Mucosa of descending colon (tissue), 3 donors: ENCODE data around the gene PDE1C. TPM values are rescaled to one million over a fixed set of nuclear protein-coding genes. Genes with fewer than 3 reads are reported as not detected.

Source experiments
- ATAC-seq: fragments of 200-7000 bp; cut with Tn5 transposase; one replicate; pipeline ENCODE4 v1.9.1; 2020; ENCODE audit warnings: mild to moderate bottlenecking, moderate library complexity
- DNase-seq, 3 donors: peaks; one replicate each; pipeline ENCODE4 v3.0.0-alpha.2; 2020
- H3K36me3 ChIP-seq: fragments of 200-600 bp; one replicate; pipeline ENCODE4 v1.8.0; 2021; ENCODE audit warnings: low read depth, mild to moderate bottlenecking
- H3K4me1 ChIP-seq: fragments of 200-600 bp; one replicate; pipeline ENCODE4 v1.8.0; 2021; ENCODE audit warnings: low read depth, mild to moderate bottlenecking
- H3K4me3 ChIP-seq: fragments of 200-600 bp; one replicate; pipeline ENCODE4 v1.8.0; 2021; ENCODE audit warnings: mild to moderate bottlenecking
- H3K9me3 ChIP-seq: fragments of 200-600 bp; one replicate; pipeline ENCODE4 v1.8.0; 2021; ENCODE audit warnings: mild to moderate bottlenecking
- CTCF ChIP-seq: fragments of 200-600 bp; IDR thresholded peaks from one replicate; pipeline ENCODE4 v1.8.0; 2022; ENCODE audit warnings: antibody characterized with exemption, mild to moderate bottlenecking
- intact Hi-C, 2 donors: fragments of 100-400 bp; cut with DNase I in 1 of 2; cut with micrococcal nuclease in 1 of 2; formaldehyde crosslinking; loops; one replicate each; pipeline versions ENCODE4 v1.11.0 to v1.11.1; 2022; cut with DNase I, micrococcal nuclease
- total RNA-seq, 3 donors: library from RNA; stranded (reverse); fragmentation: NEBNext Ultra II Directional in 2 of 3; extraction: Animal tissue kit (Norgen Biotek cat#: 25700) in 2 of 3; gene quantifications; one replicate each; pipeline versions ENCODE4 v1.2.1 to v1.2.4, GENCODE V29; 2021 to 2023
- donor health status: DM: no; HTN: no; CAD: no; lungs with moderate emphysema.
- donor health status: DM: no; HTN: no; CAD: no.
- donor health status: DM: no; HTN: yes; CAD: no.

Gene PDE1C
- total RNA-seq, 3 donors from 2014 or later = 2.5 to 4.8 (median 2.5) TPM

DNA sequence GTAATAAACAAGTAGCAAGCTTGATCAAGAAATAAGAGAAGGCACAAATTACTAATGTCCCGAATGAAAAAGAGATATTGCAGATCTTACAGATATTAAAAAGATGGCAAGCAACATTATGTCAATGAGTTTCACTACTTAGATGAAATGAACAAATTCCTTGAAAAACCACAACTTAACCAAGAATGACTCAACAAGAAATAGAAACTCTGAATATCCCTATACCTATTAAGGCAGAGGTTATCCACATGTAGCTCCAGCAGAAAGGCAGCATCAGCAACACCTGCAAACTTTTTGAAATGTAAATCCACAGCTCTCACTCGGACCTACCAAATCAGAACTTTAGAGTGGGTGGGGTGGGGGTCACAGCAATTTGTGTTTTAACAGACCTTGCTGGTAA lies 33.6 kb downstream of the PDE1C start:
- H3K9me3 ChIP-seq = no peaks in the 10 kb centered on the region
- TF ChIP-seq CTCF = no peak
- DNase-seq (no peak), ATAC-seq (no peak)
- H3K4me3 ChIP-seq = no peak overlapping the region
- intact Hi-C loops = no loop called here
- H3K4me1 ChIP-seq = no peaks in the 10 kb centered on the region
- H3K36me3 ChIP-seq = no peaks in the 10 kb centered on the region

- ATAC-seq = no peak
- intact Hi-C loops = no loop called here
These were observed 36.2 kb downstream of the PDE1C start for GRCh38 chr7:32034052-32034451.

DNA sequence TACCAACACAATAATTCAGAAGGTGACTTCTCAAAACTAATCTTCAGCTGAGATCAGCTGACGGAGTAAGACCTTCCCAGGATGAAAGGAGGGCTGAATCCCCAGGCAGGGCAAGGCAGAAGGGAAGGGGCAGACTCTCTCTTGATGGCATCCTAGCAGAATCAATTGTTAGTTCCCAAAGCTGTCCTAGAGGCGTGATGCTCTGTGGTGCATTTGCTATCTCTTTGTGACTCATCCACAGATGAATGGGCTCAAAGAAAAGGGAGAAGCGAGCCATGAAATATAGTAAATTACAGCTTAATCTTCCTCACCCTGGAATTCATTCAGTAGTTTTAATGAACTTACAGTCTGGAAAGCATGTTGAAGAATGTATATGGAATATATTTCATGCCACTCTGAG lies 37.2 kb downstream of the PDE1C start:
- no peaks in the 10 kb centered on the region for H3K4me1 ChIP-seq
- no peaks in the 10 kb centered on the region for H3K9me3 ChIP-seq
- no peak overlapping the region for H3K4me3 ChIP-seq
- TF ChIP-seq CTCF = no peak
- ATAC-seq (no peak), DNase-seq (no peak)
- no peaks in the 10 kb centered on the region for H3K36me3 ChIP-seq
- intact Hi-C loops = no loop called here

More at GRCh38 chr7:32034052-32034451, 36.2 kb downstream of the PDE1C start:
- no peak for DNase-seq
- Histone ChIP-seq H3K4me3 (no peak overlapping the region), H3K9me3 (no peaks in the 10 kb centered on the region), H3K36me3 (no peaks in the 10 kb centered on the region), H3K4me1 (no peaks in the 10 kb centered on the region)
- TF ChIP-seq CTCF = no peak

GRCh38 chr7:32032211-32032610 lies 38.0 kb downstream of the PDE1C start:
- Histone ChIP-seq H3K9me3 (no peaks in the 10 kb centered on the region), H3K36me3 (no peaks in the 10 kb centered on the region), H3K4me1 (no peaks in the 10 kb centered on the region), H3K4me3 (no peak overlapping the region)
- intact Hi-C loops = no loop called here
- no peak for TF ChIP-seq CTCF
- no peak for DNase-seq
- no peak for ATAC-seq

- DNase-seq (no peak), ATAC-seq (no peak)
- TF ChIP-seq CTCF = no peak
- no peaks in the 10 kb centered on the region for H3K36me3 ChIP-seq
- intact Hi-C loops = no loop called here
- H3K9me3 ChIP-seq = no peaks in the 10 kb centered on the region
- no peak overlapping the region for H3K4me3 ChIP-seq
- no peaks in the 10 kb centered on the region for H3K4me1 ChIP-seq
These were observed 39.1 kb downstream of the PDE1C start for GRCh38 chr7:32030904-32031692.

DNA sequence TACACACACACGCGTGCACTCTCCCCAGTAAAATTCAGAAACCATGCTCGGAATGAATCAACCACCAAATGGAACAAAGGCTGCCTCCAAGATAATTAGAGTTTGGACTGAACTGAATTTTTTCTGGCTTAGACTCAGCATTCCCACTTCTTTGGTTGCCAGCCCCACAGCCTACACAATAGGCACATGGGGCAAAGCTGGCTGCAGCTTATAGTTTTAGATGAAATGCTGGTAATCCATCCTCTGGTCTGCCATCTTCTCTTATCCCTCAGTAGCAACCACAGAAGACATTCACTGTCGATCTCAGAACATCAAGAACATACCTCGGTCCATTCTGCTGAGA lies 44.2 kb downstream of the PDE1C start:
- Histone ChIP-seq H3K4me1 (no peaks in the 10 kb centered on the region), H3K9me3 (no peaks in the 10 kb centered on the region), H3K4me3 (no peak overlapping the region), H3K36me3 (no peaks in the 10 kb centered on the region)
- intact Hi-C loops = no loop called here
- no peak for TF ChIP-seq CTCF
- no peak for DNase-seq
- ATAC-seq = no peak
